ENCODE measurements around the gene SUCO. TPM values are rescaled to one million over a fixed set of nuclear protein-coding genes. Genes with fewer than 3 reads are reported as not detected.

Gene SUCO
- total RNA-seq, 2 experiments from 2014 or later = 22.1 to 23.8 TPM

GRCh38 chr1:172515927-172516326 lies 17.0 kb upstream of the SUCO start:
- H3K9me3 Mint-ChIP-seq (ENCODE audit: low read depth) = no peaks in the 10 kb centered on the region
- H3K4me1 Mint-ChIP-seq = no peaks in the 10 kb centered on the region
- no peak for ATAC-seq
- no peak for DNase-seq
- no peaks in the 10 kb centered on the region for H3K36me3 Mint-ChIP-seq (ENCODE audit: low read depth)
- intact Hi-C loops (cut with DNase I, micrococcal nuclease) = no loop called here
- CTCF ChIA-PET = no interaction called here
- H3K4me3 Mint-ChIP-seq = no peak overlapping the region
- no peaks in the 10 kb centered on the region for H3K27me3 Mint-ChIP-seq
- POLR2A ChIA-PET = no interaction called here
- no peak overlapping the region for H3K27ac Mint-ChIP-seq

- ATAC-seq (no peak), DNase-seq (no peak)
- Mint-ChIP-seq H3K27ac (no peak overlapping the region), H3K4me3 (no peak overlapping the region), H3K36me3 (ENCODE audit: low read depth) (no peaks in the 10 kb centered on the region), H3K4me1 (no peaks in the 10 kb centered on the region), H3K9me3 (ENCODE audit: low read depth) (no peaks in the 10 kb centered on the region), H3K27me3 (no peaks in the 10 kb centered on the region)
- POLR2A ChIA-PET = no interaction called here
- intact Hi-C loops (cut with DNase I, micrococcal nuclease) = no loop called here
- CTCF ChIA-PET = no interaction called here
These were observed 15.9 kb upstream of the SUCO start for GRCh38 chr1:172517081-172517480.

- ATAC-seq = no peak
These were observed 15.4 kb upstream of the SUCO start for GRCh38 chr1:172517545-172517944.

GRCh38 chr1:172529304-172529703 lies 3.6 kb upstream of the SUCO start:
- ChIA-PET POLR2A (no interaction called here), CTCF (interaction anchor here (1.4 kb wide), 1 partner anchor 21 kb away, joined by 3 read pairs; no protein-coding TSS in a partner anchor)
- DNase-seq (no peak), ATAC-seq (no peak)
- Mint-ChIP-seq H3K27ac (no peak overlapping the region), H3K4me1 (peaks cover 10% of the 10 kb centered on the region), H3K27me3 (peaks cover 2% of the 10 kb centered on the region), H3K9me3 (ENCODE audit: low read depth) (no peaks in the 10 kb centered on the region), H3K4me3 (no peak overlapping the region), H3K36me3 (ENCODE audit: low read depth) (no peaks in the 10 kb centered on the region)
- intact Hi-C loops (cut with DNase I, micrococcal nuclease) = no loop called here

More at GRCh38 chr1:172517545-172517944, 15.4 kb upstream of the SUCO start:
- H3K9me3 Mint-ChIP-seq (ENCODE audit: low read depth) = no peaks in the 10 kb centered on the region
- H3K36me3 Mint-ChIP-seq (ENCODE audit: low read depth) = no peaks in the 10 kb centered on the region
- no peak for DNase-seq
- no peak overlapping the region for H3K4me3 Mint-ChIP-seq
- no peak overlapping the region for H3K27ac Mint-ChIP-seq
- CTCF ChIA-PET = no interaction called here
- no peaks in the 10 kb centered on the region for H3K4me1 Mint-ChIP-seq
- intact Hi-C loops (cut with DNase I, micrococcal nuclease) = no loop called here
- POLR2A ChIA-PET = no interaction called here
- no peaks in the 10 kb centered on the region for H3K27me3 Mint-ChIP-seq

- intact Hi-C loops (cut with DNase I, micrococcal nuclease) = loop anchor here (5.0 to 10.0 kb wide), 4 partner anchors 57 to 1043 kb away; partner anchors contain the start of gene PRRC2C (in 1 of the 2)
- Mint-ChIP-seq H3K27ac (no peak overlapping the region), H3K36me3 (ENCODE audit: low read depth) (no peaks in the 10 kb centered on the region), H3K4me1 (peaks cover 16% of the 10 kb centered on the region), H3K9me3 (ENCODE audit: low read depth) (no peaks in the 10 kb centered on the region), H3K4me3 (no peak overlapping the region), H3K27me3 (peaks cover 2% of the 10 kb centered on the region)
- ATAC-seq (no peak), DNase-seq (no peak)
- CTCF ChIA-PET = no interaction called here
- POLR2A ChIA-PET = no interaction called here
These were observed 3.0 kb upstream of the SUCO start for GRCh38 chr1:172530000-172530399.

GRCh38 chr1:172531412-172532182 lies 1.4 kb upstream of the SUCO start:
- ChIA-PET POLR2A (interaction anchor here (1.0 to 1.5 kb wide), 4 partner anchors 14 to 945 kb away, joined by 3 to 4 read pairs (median 4); partner anchors contain the start of genes PRDX6 and VAMP4), CTCF (interaction anchor here (0.9 to 1.2 kb wide), 7 partner anchors 11 to 1046 kb away, joined by 3 to 6 read pairs (median 4); partner anchors contain the start of gene PRRC2C)
- Mint-ChIP-seq H3K4me3 (peak overlapping the region; percentile 87), H3K9me3 (ENCODE audit: low read depth) (no peaks in the 10 kb centered on the region), H3K36me3 (ENCODE audit: low read depth) (no peaks in the 10 kb centered on the region), H3K27me3 (peaks cover 2% of the 10 kb centered on the region), H3K27ac (peak overlapping the region; percentile 100), H3K4me1 (peaks cover 31% of the 10 kb centered on the region)
- no peak for DNase-seq
- no peak for ATAC-seq
- intact Hi-C loops (cut with DNase I, micrococcal nuclease) = loop anchor here (1.0 to 10.0 kb wide), 19 partner anchors 56 to 1627 kb away; partner anchors contain the start of genes METTL13 (in 2 of the 2), CENPL (in 1 of the 2), DARS2 (in 1 of the 2) and DNM3 (in 1 of the 2)

GRCh38 chr1:172532183-172532699 lies 709 bp upstream of the SUCO start:
- Mint-ChIP-seq H3K9me3 (ENCODE audit: low read depth) (no peaks in the 10 kb centered on the region), H3K36me3 (ENCODE audit: low read depth) (no peaks in the 10 kb centered on the region), H3K4me1 (peaks cover 35% of the 10 kb centered on the region), H3K4me3 (peak overlapping the region; percentile 87), H3K27ac (peak overlapping the region; percentile 100), H3K27me3 (peaks cover 2% of the 10 kb centered on the region)
- DNase-seq (peak; percentile 88), ATAC-seq (peak; percentile 75)
- intact Hi-C loops (cut with DNase I, micrococcal nuclease) = loop anchor here (1.0 to 10.0 kb wide), 19 partner anchors 55 to 1627 kb away; partner anchors contain the start of genes METTL13 (in 2 of the 2), CENPL (in 1 of the 2), DARS2 (in 1 of the 2) and DNM3 (in 1 of the 2)
- POLR2A ChIA-PET = interaction anchor here (1.0 to 1.5 kb wide), 5 partner anchors 10 to 944 kb away, joined by 3 to 5 read pairs (median 4); partner anchors contain the start of genes PRDX6 and VAMP4
- CTCF ChIA-PET = interaction anchor here (0.7 to 1.2 kb wide), 8 partner anchors 10 to 1273 kb away, joined by 3 to 6 read pairs (median 4); partner anchors contain the start of gene PRRC2C

- H3K4me1 Mint-ChIP-seq = peaks cover 46% of the 10 kb centered on the region
- ATAC-seq (peak; percentile 3), DNase-seq (peak; percentile 64)
- H3K4me3 Mint-ChIP-seq = peak overlapping the region; percentile 87
- ChIA-PET CTCF (interaction anchor here (1.2 to 2.4 kb wide), 2 partner anchors 11 to 392 kb away, joined by 3 to 10 read pairs; no protein-coding TSS in a partner anchor), POLR2A (interaction anchor here (0.6 to 1.5 kb wide), 3 partner anchors 9 to 791 kb away, joined by 3 to 5 read pairs (median 4); partner anchors contain the start of gene VAMP4)
- no peaks in the 10 kb centered on the region for H3K36me3 Mint-ChIP-seq (ENCODE audit: low read depth)
- H3K27me3 Mint-ChIP-seq = peaks cover 2% of the 10 kb centered on the region
- H3K9me3 Mint-ChIP-seq (ENCODE audit: low read depth) = no peaks in the 10 kb centered on the region
- H3K27ac Mint-ChIP-seq = peak overlapping the region; percentile 100
- intact Hi-C loops (cut with DNase I, micrococcal nuclease) = loop anchor here (1.0 to 10.0 kb wide), 14 partner anchors 54 to 1625 kb away; partner anchors contain the start of genes PRRC2C (in 1 of the 2), RABGAP1L (in 1 of the 2), RC3H1 (in 1 of the 2) and VAMP4 (in 1 of the 2)
These were observed 682 bp downstream of the SUCO start for GRCh38 chr1:172533513-172534151.

- no peak for ATAC-seq
- ChIA-PET CTCF (no interaction called here), POLR2A (interaction anchor here (0.8 kb wide), 1 partner anchor 15 kb away, joined by 4 read pairs; no protein-coding TSS in a partner anchor)
- Mint-ChIP-seq H3K4me3 (no peak overlapping the region), H3K27ac (no peak overlapping the region), H3K27me3 (no peaks in the 10 kb centered on the region), H3K36me3 (ENCODE audit: low read depth) (no peaks in the 10 kb centered on the region), H3K4me1 (peaks cover 56% of the 10 kb centered on the region), H3K9me3 (ENCODE audit: low read depth) (no peaks in the 10 kb centered on the region)
- intact Hi-C loops (cut with DNase I, micrococcal nuclease) = loop anchor here in 1 of 2 experiments (10.0 kb wide), 1 partner anchor 129 kb away; no protein-coding TSS in a partner anchor
- DNase-seq = no peak
These were observed 3.3 kb downstream of the SUCO start for GRCh38 chr1:172536256-172536655.

- ChIA-PET CTCF (interaction anchor here (0.5 to 1.1 kb wide), 6 partner anchors 26 to 184 kb away, joined by 3 to 4 read pairs (median 4); no protein-coding TSS in a partner anchor), POLR2A (no interaction called here)
- Mint-ChIP-seq H3K27ac (peak overlapping the region; percentile 11), H3K4me1 (peaks cover 60% of the 10 kb centered on the region), H3K9me3 (ENCODE audit: low read depth) (no peaks in the 10 kb centered on the region), H3K36me3 (ENCODE audit: low read depth) (no peaks in the 10 kb centered on the region), H3K27me3 (no peaks in the 10 kb centered on the region), H3K4me3 (no peak overlapping the region)
- ATAC-seq = no peak
- DNase-seq = no peak
- intact Hi-C loops (cut with DNase I, micrococcal nuclease) = loop anchor here in 1 of 2 experiments (10.0 kb wide), 1 partner anchor 127 kb away; no protein-coding TSS in a partner anchor
These were observed 4.4 kb downstream of the SUCO start for GRCh38 chr1:172537366-172537765.
